Kidney capillary endothelial cell (primary cell): Measurements from ENCODE around the gene UBE2R2.
A peak's percentile ranks its signal among the peaks of the same experiment; 100 is the strongest.

ENCODE experiments used
- DNase-seq: peaks from one replicate; pipeline ENCODE4 v3.0.0-alpha.2; 2018; ENCODE audit warnings: low spot score

Gene UBE2R2

DNA sequence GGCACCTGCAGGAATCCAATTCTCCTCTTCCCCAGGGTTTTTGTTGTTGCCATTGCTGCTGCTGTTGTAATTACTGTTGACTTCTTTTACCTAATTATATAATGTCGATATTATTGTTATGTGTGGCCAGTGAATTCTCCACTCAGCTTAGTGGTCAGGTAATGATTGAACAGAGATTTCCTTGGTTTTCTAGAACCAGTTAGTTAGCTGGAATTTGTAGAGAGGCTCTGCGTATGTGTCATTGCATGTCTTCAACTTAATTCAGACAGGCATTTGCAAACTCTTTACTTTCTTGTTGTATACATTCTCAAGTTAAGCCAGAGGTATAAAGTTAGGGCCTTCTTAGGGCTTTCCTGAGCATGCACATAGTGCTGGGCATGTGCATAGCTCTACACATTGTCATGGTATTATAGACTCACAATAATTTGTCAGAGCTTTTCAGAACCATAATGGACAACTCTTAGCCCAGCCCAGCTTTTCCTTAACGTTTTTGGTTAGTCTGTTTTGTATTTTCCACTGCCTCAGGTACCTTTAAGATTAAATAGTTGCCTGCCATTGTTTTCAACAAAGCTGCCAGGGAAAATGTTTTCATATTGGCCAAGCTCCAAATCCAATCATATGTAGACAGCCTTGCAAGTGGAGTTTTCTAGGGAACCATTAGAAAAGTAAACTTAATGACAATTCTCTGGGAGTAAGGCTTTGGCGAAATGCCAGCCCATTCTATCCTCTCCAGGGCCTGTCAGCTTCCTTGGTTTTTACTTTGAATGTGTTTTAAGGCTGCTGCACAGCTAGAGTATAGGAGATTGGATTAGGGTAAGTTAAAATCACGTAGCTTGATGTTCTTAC, 68.1 kb downstream of the UBE2R2 start:
- DNase-seq: peak; percentile 55

GRCh38 chr9:33885948-33886347, 69.0 kb downstream of the UBE2R2 start:
- DNase-seq: no peak

DNA sequence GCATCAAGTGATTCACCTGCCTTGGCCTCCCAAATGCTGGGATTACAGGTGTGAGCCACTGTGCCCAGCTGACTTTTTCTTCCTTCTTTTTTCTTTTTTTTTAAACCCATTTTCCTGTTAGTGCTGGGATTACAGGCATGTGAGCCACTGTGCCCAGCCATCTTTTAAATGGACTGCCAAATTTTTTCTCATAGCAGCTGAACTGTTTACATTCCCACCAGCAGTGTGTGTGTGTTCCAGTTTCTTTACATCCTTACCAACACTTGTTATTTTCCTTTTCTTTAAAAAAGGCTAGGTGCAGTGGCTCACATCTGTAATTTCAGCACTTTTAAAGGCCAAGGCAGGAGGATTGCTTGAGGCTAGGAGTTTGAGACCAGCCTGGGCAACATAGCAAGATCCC, 76.9 kb downstream of the UBE2R2 start:
- no peak for DNase-seq

DNA sequence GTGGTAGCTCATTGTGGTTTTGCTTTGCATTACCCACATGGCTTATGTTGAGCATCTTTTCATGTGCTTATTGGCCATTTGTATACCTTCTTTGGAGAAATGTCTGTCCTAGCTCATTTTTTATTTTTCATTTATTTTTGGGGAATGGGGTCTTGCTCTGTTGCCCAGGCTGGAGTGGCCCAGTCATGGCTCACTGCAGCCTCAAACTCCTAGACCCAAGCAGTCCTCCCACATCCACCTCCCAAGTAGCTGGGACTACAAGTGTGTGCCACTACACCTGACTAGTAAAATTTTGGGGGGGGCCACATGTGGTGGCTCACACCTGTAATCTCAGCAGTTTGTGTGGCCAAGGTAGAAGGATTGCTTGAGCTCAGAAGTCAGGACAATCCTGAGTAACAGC, 77.4 kb downstream of the UBE2R2 start:
- no peak for DNase-seq

DNA sequence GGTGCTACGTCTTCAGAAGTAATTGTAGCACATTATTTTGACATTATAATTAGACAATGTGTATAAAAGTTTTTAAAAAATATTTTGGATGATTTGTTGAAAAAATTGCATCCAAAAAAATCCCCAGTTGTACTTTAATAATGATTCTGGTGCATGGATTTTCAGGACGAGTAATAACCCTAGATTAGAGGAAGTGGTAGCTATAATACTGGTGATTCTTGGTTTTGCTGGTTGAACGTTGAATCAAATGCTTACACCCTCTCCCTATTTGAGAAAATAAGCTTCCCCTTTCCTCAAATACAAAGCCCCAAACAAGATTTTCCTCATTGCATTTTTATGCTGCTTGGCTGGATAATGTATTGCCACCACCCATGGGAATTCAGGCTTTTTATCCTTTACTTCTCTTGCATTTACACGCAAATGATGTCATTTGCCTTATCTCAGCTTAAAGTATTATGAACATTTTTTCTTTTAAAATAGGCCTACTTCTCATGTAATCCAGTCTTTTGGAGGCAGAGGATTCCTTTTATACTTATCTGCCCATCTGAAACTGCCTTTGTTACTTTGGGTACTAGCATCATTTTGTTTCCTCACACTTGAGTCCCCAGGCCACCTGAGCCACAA, 86.3 kb downstream of the UBE2R2 start:
- no peak for DNase-seq

- no peak for DNase-seq
These were observed 88.2 kb downstream of the UBE2R2 start for GRCh38 chr9:33905137-33905536.

- DNase-seq: no peak
These were observed 89.8 kb downstream of the UBE2R2 start for GRCh38 chr9:33906769-33907168.

DNA sequence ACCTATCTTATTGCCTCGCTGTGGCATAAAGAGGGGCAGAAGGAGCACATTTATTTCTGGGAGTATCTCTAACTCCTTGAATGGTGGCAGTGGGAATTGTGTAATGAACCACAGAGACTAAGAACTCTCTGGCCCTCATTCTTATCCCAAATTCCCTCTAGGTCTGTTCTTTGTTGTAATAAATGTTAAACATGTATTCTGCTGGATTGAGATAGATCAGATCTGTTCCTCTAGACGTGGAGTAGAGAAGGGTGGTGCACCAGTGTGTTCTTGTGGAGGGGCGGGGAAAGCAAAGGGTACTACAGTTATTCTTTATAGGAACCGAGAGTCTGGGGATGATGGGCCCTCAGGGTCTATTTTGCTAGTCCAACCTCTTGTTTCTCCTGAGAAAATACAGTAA, 90.4 kb downstream of the UBE2R2 start:
- no peak for DNase-seq

- no peak for DNase-seq
These were observed 91.2 kb downstream of the UBE2R2 start for GRCh38 chr9:33908114-33908513.

DNA sequence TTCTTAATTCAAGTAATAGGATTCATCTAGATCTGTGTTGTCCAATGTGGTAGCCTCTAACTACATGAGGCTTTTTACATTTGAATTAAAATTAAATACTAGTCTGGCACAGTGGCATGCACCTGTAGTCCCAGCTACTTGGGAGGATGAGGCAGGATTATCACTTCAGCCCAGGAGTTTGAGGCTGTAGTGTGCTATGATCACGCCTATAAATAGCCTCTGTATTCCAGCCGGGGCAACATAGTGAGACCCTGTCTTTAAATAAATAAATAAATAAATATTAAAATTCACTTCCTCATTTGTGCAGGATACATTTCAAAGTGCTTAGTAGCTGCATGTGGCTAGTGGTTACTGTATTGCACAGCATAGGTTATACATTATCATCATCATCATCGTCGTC, 91.8 kb downstream of the UBE2R2 start:
- DNase-seq: no peak

DNA sequence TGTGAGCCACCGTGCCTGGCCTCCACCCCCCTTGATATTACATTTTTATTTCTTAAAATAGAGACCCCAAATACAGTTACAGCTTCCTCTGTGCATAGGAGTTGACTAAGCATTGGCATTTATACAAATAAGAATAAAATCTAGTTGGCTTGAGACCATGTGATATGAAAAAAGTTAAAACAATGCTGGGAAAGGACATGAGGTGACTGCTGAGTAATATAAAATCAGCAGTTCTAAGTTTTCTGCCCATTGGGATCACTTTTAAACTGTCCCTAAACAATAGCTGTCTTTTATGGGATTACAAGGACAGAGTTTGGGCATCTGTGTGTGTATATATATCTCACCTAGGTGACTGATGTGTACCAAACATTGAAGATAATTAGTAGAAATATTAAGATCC, 96.6 kb downstream of the UBE2R2 start:
- DNase-seq: no peak

DNA sequence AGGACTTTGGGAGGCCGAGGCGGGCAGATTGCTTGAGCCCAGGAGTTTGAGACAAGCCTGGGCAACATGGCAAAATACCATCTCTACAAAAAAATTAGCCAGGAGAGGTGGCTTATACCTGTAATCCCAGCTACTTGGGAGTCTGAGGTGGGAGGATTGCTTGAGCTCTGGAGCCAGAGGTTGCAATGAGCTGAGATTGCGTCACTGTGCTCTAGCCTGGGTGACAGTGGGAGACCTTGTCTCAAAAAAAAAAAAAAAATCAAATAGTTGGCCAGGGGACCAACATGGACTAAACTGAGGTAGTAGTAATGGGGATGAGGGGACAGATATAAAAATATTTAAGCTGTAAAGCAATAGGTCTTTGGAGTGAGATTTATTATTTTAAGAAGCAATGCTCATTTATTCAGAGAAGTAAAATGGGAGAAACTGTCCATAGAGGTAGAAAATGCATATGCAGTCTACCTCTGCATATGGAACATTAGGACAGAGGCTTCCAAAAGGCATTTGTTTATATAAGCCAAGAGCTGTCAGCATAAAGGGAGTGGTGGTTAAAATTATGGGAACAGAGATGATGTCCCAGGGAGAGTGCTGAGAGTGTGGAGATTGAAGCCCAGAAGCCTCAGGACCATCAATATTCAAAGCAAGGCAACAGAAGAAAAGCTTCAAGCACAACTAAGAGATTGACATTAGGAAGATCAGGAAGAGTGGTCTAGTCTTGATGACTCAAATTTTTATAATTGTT, 98.1 kb downstream of the UBE2R2 start:
- DNase-seq: no peak

DNA sequence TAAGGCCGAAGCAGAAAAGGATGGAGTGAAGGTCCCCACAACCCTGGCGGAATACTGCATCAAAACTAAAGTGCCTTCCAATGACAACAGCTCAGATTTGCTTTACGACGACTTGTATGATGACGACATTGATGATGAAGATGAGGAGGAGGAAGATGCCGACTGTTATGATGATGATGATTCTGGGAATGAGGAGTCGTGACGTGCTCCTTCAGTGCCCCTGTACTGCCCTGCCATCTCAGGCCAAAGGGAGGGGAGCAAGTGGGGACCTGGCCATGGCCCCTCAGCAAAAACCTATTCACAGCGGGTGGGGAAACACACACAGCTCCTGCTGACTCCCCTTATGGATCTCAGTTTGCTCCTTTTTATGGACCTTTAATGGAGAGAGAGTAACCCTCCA, 100.1 kb downstream of the UBE2R2 start:
- DNase-seq: no peak

DNA sequence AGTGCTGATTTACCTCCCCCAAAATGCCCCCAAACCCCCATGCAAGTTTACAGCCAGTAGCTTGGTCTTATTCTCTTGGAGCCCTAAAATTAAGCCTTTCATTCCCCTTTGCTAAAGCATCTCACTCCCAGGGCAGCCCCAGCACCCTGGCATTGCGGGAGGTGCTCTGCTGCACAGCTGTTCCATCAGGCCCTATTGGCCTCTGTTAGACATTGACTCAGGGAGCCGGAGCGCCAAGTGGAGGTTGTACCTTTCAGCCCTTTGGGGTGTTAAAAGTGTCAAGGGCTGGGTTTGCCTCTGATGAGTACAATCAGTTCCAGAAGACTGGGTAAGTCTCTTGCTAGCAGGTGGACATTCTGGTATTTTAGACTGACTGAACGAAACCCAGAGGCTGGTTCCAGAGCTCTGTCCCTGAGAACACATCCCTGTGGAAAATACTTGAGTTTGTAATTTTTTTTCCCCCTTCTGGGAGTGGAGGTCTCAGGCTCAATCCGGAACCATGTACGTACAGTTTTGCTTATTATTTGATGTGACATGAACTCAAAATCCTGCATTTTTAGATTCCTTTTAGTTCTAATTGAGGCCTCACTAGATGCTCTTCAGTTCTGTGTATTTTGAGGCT, 102.4 kb downstream of the UBE2R2 start:
- DNase-seq: no peak

GRCh38 chr9:33921967-33922895, 105.3 kb downstream of the UBE2R2 start:
- DNase-seq: peak; percentile 16

- no peak for DNase-seq
These were observed 106.1 kb downstream of the UBE2R2 start for GRCh38 chr9:33923079-33923478.

GRCh38 chr9:33923998-33924701, 107.2 kb downstream of the UBE2R2 start:
- DNase-seq: no peak

DNA sequence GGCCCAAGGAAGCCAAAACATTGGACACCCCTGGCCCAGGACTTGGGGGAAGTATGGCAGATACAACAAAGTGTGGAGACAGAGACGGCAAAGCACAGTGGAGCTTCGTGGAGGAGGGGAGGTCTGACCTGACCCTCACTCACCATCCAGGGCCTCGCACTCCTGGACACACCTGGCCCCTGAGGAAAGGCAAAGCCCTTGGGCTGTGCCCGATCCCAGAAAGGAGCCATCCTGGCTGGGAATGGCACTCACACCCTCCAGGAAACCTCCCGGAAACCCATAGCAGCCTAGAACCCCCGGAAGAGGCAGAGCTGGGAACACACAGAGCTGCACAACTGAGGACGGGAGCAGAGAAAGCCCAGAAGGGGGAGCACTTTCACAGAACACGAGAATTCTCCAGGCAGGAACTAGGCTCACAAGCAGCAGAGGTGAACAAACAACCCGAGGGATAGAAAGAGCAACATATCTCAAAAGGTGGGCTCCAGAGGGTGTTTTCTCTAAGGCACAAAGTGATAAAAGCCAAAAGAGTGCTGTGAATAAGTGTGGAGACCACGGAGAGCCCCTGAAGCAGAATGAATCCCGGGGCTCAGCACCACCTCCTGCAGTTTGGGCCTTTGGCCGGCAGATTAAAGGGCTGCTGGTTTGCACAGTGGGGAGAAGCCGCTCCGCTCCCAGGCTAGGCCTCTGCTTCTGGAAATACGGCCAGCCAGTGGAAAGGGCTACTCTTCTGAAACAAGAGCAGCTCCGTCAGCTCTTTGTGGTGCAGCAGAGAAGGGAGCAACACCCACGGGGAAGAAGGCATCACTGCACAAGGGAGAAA, 108.2 kb downstream of the UBE2R2 start:
- DNase-seq: peak; percentile 57

GRCh38 chr9:33926746-33927485, 110.0 kb downstream of the UBE2R2 start:
- DNase-seq: no peak
